Mucosa of stomach (tissue), 1 donor: ENCODE measurements around the gene NFATC2.

Experiments used
- H3K27me3 ChIP-seq: one replicate; pipeline ENCODE4 v1.7.0; 2013; ENCODE audit warnings: mild to moderate bottlenecking, low read length; ENCODE audit not compliant: control insufficient read depth, insufficient read depth
- H3K36me3 ChIP-seq: one replicate; pipeline ENCODE4 v1.7.0; 2013; ENCODE audit warnings: low read length; ENCODE audit not compliant: control insufficient read depth, insufficient read depth
- H3K4me1 ChIP-seq: one replicate; pipeline ENCODE4 v1.7.0; 2013; ENCODE audit warnings: mild to moderate bottlenecking, low read length; ENCODE audit not compliant: control insufficient read depth, insufficient read depth
- H3K4me3 ChIP-seq: one replicate; pipeline ENCODE4 v1.7.0; 2013; ENCODE audit warnings: low read length
- H3K9ac ChIP-seq: one replicate; pipeline ENCODE4 v1.7.0; 2013; ENCODE audit warnings: mild to moderate bottlenecking, low read length, moderate library complexity
- H3K9me3 ChIP-seq: one replicate; pipeline ENCODE4 v1.7.0; 2013; ENCODE audit warnings: mild to moderate bottlenecking, low read length, moderate library complexity; ENCODE audit not compliant: control insufficient read depth
- donor health status: Pancreatic carcinoma.

The NFATC2 gene

GRCh38 chr20:51456511-51457509 is 85.7 kb downstream of the NFATC2 start:
- Histone ChIP-seq H3K9ac (peak overlapping the region; percentile 42), H3K4me1 (peaks cover 23% of the 10 kb centered on the region), H3K36me3 (no peaks in the 10 kb centered on the region), H3K4me3 (peak overlapping the region; percentile 16), H3K27me3 (no peaks in the 10 kb centered on the region), H3K9me3 (no peaks in the 10 kb centered on the region)

DNA sequence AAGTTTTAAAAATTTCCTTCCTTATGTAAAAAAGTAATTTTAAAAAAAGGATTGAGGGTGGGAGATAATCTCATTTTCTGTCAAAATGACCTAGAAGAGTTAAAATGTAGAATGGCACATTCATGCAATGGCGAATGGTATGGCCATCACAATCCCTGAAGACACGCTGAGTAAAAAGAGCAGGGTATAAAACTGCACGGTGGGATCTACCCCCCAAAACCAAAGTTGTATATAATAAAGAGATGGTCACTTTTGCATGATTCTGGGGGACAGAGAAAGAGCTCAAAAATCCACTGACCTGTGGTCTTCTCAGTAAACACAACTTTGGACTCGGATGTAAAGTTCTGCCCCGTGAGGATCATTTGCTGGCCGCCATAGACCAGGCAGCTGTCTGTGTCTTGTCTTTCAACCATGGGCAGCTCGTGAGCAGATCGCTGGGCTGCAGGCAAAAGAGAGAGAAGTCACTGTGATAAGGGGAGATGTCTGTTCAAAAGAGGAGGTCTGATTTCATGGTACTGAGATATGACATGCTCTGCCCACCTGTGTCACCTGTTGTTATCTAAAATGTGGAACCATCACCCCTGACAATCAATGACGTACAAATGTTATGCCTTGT is 88.2 kb downstream of the NFATC2 start:
- H3K9me3 ChIP-seq: no peaks in the 10 kb centered on the region
- peaks cover 23% of the 10 kb centered on the region for H3K4me1 ChIP-seq
- no peak overlapping the region for H3K9ac ChIP-seq
- no peaks in the 10 kb centered on the region for H3K27me3 ChIP-seq
- H3K36me3 ChIP-seq: no peaks in the 10 kb centered on the region
- no peak overlapping the region for H3K4me3 ChIP-seq

DNA sequence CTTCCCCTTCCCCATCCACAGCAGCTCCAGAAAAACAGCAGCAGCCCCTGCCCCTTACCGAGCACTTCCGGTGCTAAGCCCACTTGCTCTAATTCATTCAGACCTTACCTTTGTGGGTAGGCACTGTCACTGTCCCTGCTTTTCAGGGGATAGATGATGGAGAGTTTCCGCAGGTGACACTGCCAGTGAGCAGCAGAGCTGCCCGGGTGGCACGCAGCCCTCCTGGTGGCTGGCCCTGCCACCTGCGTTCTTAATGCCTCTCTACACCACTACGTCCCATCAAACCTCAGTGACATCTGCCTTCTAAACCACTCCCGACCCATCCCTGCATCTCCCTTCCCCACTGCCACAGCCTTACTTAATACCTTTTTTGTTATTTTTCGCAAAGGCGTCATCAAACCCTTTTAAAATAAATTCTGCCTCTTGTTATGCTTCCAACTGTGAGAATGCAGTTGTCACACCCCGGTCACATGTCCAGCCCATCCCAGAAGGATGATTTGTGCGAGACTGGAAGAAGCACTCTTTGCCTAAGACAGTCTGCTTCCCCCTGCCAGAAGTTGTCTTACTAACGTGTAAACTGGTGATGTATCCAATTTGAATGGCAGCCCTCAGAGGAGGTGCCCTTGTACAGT is 89.7 kb downstream of the NFATC2 start:
- H3K4me3 ChIP-seq: no peak overlapping the region
- H3K9me3 ChIP-seq: no peaks in the 10 kb centered on the region
- H3K4me1 ChIP-seq: peaks cover 19% of the 10 kb centered on the region
- H3K9ac ChIP-seq: no peak overlapping the region
- no peaks in the 10 kb centered on the region for H3K27me3 ChIP-seq
- no peaks in the 10 kb centered on the region for H3K36me3 ChIP-seq

GRCh38 chr20:51452091-51452613 is 90.4 kb downstream of the NFATC2 start:
- no peak overlapping the region for H3K9ac ChIP-seq
- H3K27me3 ChIP-seq: no peaks in the 10 kb centered on the region
- H3K9me3 ChIP-seq: no peaks in the 10 kb centered on the region
- H3K4me3 ChIP-seq: no peak overlapping the region
- H3K4me1 ChIP-seq: peaks cover 19% of the 10 kb centered on the region
- no peaks in the 10 kb centered on the region for H3K36me3 ChIP-seq

- H3K9me3 ChIP-seq: no peaks in the 10 kb centered on the region
- no peak overlapping the region for H3K9ac ChIP-seq
- H3K27me3 ChIP-seq: no peaks in the 10 kb centered on the region
- H3K4me1 ChIP-seq: peaks cover 13% of the 10 kb centered on the region
- H3K36me3 ChIP-seq: no peaks in the 10 kb centered on the region
- no peak overlapping the region for H3K4me3 ChIP-seq
Observed at GRCh38 chr20:51451484-51451883, 91.0 kb downstream of the NFATC2 start.

DNA sequence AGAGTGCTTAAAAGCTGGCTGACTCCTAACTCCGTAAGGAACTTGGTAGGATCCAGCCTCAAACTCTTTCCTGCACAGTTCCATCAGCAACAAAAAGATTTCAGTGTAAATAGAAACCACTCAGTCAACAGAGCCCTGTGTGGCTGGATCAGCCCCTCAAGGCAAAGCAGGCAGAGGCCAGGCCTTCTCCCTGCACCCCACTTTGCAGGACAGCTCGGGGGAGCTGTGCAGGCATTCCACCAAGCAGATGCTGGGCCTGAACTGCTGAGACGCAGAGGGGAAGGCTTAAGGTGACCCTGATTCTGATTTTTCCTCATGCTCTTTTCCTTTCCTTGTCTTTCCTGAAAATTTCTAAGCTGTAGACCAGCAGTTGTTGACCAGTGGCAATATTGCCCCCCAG is 91.5 kb downstream of the NFATC2 start:
- H3K4me1 ChIP-seq: peaks cover 8% of the 10 kb centered on the region
- H3K9me3 ChIP-seq: no peaks in the 10 kb centered on the region
- no peak overlapping the region for H3K4me3 ChIP-seq
- no peaks in the 10 kb centered on the region for H3K27me3 ChIP-seq
- no peak overlapping the region for H3K9ac ChIP-seq
- H3K36me3 ChIP-seq: no peaks in the 10 kb centered on the region

GRCh38 chr20:51450221-51450712 is 92.3 kb downstream of the NFATC2 start:
- Histone ChIP-seq H3K9me3 (no peaks in the 10 kb centered on the region), H3K9ac (no peak overlapping the region), H3K4me1 (peaks cover 8% of the 10 kb centered on the region), H3K4me3 (no peak overlapping the region), H3K36me3 (no peaks in the 10 kb centered on the region), H3K27me3 (no peaks in the 10 kb centered on the region)

- no peak overlapping the region for H3K9ac ChIP-seq
Observed at GRCh38 chr20:51449498-51450220, 92.9 kb downstream of the NFATC2 start.

GRCh38 chr20:51447765-51448148 is 94.8 kb downstream of the NFATC2 start:
- Histone ChIP-seq H3K36me3 (no peaks in the 10 kb centered on the region), H3K9ac (no peak overlapping the region), H3K9me3 (no peaks in the 10 kb centered on the region), H3K4me1 (peaks cover 8% of the 10 kb centered on the region), H3K4me3 (no peak overlapping the region), H3K27me3 (no peaks in the 10 kb centered on the region)

More at GRCh38 chr20:51449498-51450220, 92.9 kb downstream of the NFATC2 start:
- Histone ChIP-seq H3K9me3 (no peaks in the 10 kb centered on the region), H3K36me3 (no peaks in the 10 kb centered on the region), H3K4me3 (no peak overlapping the region), H3K27me3 (no peaks in the 10 kb centered on the region), H3K4me1 (peaks cover 8% of the 10 kb centered on the region)

- Histone ChIP-seq H3K9me3 (no peaks in the 10 kb centered on the region), H3K4me3 (no peak overlapping the region), H3K36me3 (no peaks in the 10 kb centered on the region), H3K27me3 (no peaks in the 10 kb centered on the region), H3K4me1 (peaks cover 8% of the 10 kb centered on the region), H3K9ac (no peak overlapping the region)
Observed at GRCh38 chr20:51447097-51447764, 95.3 kb downstream of the NFATC2 start.

GRCh38 chr20:51446656-51447055 is 95.9 kb downstream of the NFATC2 start:
- Histone ChIP-seq H3K4me3 (no peak overlapping the region), H3K36me3 (no peaks in the 10 kb centered on the region), H3K9ac (no peak overlapping the region), H3K27me3 (no peaks in the 10 kb centered on the region), H3K4me1 (peaks cover 8% of the 10 kb centered on the region), H3K9me3 (no peaks in the 10 kb centered on the region)
